LNCAP (cell line): ENCODE data around the gene LGALS3.

Source experiments
- TF ChIP-seq, protein P1 (sequence below): fragments of 450-650 bp; IDR thresholded peaks from 2 replicates; pipeline ENCODE4 v1.5.1; 2017; ENCODE audit warnings: mild to moderate bottlenecking

LGALS3 gene

DNA sequence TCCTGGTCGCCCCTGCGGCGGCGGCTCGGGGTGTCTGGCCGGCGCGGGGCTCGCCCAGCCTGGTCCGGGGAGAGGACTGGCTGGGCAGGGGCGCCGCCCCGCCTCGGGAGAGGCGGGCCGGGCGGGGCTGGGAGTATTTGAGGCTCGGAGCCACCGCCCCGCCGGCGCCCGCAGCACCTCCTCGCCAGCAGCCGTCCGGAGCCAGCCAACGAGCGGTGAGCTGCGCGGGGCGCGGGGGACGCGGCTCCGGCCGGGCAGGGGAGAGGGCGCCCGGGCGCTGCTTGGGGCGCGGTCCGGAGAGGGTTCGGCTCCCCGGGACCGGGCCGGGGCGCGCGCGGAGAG is at the start of gene LGALS3:
Gene LGALS3, plus strand, starts transcription at position 167 of the 342 bp plus-strand sequence. CDS start 8,122 bp downstream, outside the sequence.
- TF ChIP-seq, protein P1, sequence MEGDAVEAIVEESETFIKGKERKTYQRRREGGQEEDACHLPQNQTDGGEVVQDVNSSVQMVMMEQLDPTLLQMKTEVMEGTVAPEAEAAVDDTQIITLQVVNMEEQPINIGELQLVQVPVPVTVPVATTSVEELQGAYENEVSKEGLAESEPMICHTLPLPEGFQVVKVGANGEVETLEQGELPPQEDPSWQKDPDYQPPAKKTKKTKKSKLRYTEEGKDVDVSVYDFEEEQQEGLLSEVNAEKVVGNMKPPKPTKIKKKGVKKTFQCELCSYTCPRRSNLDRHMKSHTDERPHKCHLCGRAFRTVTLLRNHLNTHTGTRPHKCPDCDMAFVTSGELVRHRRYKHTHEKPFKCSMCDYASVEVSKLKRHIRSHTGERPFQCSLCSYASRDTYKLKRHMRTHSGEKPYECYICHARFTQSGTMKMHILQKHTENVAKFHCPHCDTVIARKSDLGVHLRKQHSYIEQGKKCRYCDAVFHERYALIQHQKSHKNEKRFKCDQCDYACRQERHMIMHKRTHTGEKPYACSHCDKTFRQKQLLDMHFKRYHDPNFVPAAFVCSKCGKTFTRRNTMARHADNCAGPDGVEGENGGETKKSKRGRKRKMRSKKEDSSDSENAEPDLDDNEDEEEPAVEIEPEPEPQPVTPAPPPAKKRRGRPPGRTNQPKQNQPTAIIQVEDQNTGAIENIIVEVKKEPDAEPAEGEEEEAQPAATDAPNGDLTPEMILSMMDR, result no peak

DNA sequence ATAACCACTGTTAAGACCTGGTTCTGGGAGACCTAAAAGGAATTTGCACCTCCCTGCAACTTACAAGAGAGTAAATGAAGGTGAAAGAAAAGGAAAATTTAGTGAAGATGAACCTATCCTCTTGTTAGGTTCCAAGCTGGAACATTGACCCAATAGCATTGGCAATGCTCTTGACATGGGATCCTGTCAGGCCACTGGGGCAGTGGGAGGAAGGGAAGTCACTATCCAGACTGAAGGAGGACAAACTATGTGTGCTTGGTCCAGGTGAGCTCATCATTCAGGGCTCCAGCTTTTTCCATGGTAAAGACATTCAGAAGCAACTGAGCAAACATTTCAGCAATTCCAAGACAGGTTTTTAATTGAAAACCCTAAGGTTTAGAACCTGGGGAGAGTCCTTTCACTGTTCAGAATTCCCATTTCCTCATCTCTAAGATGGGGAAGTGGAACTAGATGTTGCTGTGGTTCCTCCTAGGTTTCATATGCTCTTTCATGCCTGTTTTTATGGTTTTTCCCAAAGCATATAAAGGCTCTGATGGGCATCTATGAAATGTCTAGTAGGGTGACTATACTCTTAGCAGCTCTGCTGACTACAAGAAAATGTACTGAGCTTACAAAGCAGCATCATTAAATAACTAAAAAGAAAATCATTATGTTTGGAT is 44.5 kb upstream of the LGALS3 start:
- TF ChIP-seq, protein P1, result no peak

DNA sequence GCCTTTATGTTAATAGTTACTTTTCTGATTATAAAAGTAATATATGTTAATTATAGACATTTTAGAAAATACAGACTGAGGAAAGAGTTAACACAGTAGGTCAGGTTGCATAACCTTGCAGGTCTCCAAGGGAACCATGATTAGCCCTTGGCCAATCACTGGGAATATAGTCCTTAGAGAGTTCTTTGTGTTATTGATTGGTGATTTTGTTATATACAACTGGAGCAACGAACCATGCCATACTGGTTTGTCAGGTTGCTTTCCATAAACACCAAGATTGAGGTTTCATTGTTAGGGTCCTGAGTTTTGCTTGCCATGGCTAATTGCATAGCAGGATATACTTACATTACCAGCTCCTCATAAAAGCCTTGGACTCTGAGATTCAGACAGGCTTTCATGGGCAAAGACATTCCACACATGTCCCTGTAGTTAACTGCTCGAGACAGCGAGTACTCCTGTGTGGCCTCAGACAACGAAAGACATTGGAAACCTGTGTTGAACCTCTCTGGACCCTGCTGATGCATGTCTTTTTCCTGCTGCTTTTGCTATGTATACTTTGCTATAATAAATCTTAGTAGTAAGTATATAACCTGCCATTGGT is 43.9 kb upstream of the LGALS3 start:
- TF ChIP-seq, protein P1, result no peak

DNA sequence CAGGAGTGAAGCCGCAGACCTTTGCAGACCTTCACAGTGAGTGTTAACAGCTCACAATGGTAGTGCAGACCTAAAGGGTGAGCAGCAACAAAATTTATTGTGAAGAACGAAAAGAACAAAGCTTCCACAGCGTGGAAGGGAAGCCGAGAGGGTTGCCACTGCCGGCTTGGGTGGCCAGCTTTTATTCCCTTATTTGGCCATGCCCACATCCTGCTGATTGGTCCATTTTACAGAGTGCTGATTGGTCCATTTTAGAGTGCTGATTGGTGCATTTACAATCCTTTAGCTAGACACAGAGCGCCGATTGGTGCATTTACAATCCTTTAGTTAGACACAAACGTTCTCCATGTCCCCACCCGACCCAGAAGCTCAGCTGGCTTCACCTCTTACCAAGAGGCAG is 42.1 kb upstream of the LGALS3 start:
- TF ChIP-seq, protein P1, result no peak

DNA sequence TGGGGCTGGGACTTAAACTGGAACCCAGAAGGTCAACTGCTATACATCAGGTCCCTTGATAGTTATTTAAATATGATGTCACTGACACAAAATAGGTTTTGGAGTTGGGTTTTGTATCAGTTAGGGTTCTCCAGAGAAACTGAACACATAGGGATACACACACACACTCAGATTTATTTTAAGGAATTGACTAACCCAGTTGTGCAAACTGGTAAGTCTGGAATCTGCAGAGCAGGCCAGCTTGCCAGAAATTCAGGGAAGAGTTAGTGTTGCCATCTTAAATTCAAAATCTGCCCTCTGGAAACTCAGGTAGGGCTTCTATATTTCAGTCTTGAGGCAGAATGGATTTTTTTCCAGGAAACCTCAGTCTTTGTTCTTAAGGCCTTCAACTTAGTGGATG is 40.7 kb upstream of the LGALS3 start:
- TF ChIP-seq, protein P1, result no peak

GRCh38 chr14:55092341-55092740 is 36.7 kb upstream of the LGALS3 start:
- TF ChIP-seq, protein P1, result no peak

DNA sequence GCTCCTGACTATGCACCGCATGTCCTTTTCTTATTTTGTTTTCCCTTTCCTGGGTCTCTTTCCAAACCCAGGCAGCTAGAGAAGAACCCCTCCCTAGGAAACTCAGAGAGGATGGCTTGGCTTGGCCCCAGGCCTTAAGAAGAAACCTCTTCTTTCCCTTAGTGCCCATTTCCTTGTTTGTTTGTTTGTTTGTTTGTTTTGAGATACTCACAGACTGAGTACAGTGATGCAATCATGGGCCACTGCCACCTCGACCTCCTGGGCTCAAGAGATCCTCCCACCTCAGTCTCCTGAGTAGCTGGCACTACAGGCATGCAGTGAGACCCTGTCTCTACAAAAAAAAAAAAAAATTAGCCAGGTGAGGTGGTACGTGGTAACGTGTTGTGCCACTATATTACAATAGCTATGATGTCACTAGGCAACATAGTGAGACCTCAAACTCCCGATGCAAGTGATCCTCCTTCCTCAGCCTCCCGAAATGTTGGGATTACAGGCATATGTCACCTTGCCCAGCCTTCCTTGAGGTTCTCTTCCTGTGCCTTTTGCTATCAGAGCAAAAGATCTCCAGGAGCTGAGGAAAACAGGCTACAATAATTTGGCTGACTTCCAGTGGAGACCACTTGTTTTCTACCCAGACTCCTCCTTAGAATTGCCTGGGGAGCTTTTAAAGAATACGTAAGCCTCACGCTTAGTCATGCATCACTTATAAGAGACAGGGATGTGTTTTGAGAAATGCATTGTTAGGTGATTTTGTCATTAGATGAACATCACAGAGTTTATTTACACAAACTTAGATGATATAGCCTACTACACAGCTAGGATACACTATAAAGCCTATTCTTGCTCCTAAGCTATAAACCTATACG is 34.5 kb upstream of the LGALS3 start:
- TF ChIP-seq, protein P1, result no peak
